ENCODE measurements around the gene TMEM135.

GRCh38 chr11:87035976-87036583, 1.7 kb upstream of the TMEM135 start:
- TF ChIP-seq CTCF (IDR thresholded peaks at IDR 0.05) (no peak), POLR2A (IDR thresholded peaks at IDR 0.05) (no peak)

All from right lobe of liver (tissue), 4 donors.